Endothelial cell of umbilical vein (primary cell): ENCODE measurements around the gene ZBTB32. TPM values are rescaled to one million over a fixed set of nuclear protein-coding genes. Genes with fewer than 3 reads are reported as not detected.

Source experiments
- BruUV-seq: library from RNA; stranded (reverse); fragments of 400-500 nt; replicated peaks from 2 replicates; lab custom pipeline; 2021; lab: Mats Ljungman, UMichigan
- CTCF ChIA-PET: fragments of 300-600, 350-600 bp; sonication (Branson Sonifier 250); formaldehyde crosslinking; loops from one replicate; lab custom pipeline; 2021; ENCODE audit warnings: antibody characterized with exemption, inconsistent platforms; lab: Charles Lee
- POLR2A ChIA-PET: fragments of 300-600, 350-600 bp; sonication (Branson Sonifier 250); formaldehyde crosslinking; loops from one replicate; lab custom pipeline; 2021; ENCODE audit warnings: antibody characterized with exemption, inconsistent platforms; lab: Charles Lee
- DNase-seq: peaks from one replicate; pipeline ENCODE4 v3.0.0-alpha.2; 2011; ENCODE audit warnings: low read depth, low spot score
- FAIRE-seq: peaks from 2 replicates; lab custom pipeline; 2011; peaks lifted over from hg19 to GRCh38; lab: Jason Lieb, UNC
- H2AFZ ChIP-seq: 2 replicates; pipeline ENCODE4 v1.6.0; 2012; ENCODE audit warnings: low read depth, low read length, control low read depth, inconsistent platforms
- H3K27ac ChIP-seq: 2 replicates; pipeline ENCODE4 v1.5.1; 2011; ENCODE audit warnings: low read depth, mild to moderate bottlenecking, control low read depth, low read length, moderate library complexity; ENCODE audit not compliant: insufficient read depth
- H3K27me3 ChIP-seq, 2 experiments: 2 replicates each; pipeline versions ENCODE4 v1.6.0 to v1.6.1; 2011; ENCODE audit warnings: low read length in 2 of 2, mixed read lengths in 1 of 2; ENCODE audit not compliant: control insufficient read depth in 2 of 2, insufficient read depth in 2 of 2
- H3K36me3 ChIP-seq, 2 experiments: 2 replicates in 1 of 2; 3 replicates in 1 of 2; pipeline ENCODE4 v1.5.1; 2011; ENCODE audit warnings: low read length in 2 of 2, mild to moderate bottlenecking in 1 of 2, moderate library complexity in 1 of 2; ENCODE audit not compliant: control insufficient read depth in 2 of 2, insufficient read depth in 2 of 2; ENCODE audit errors: extremely low read depth in 1 of 2
- H3K4me1 ChIP-seq: 3 replicates; pipeline ENCODE4 v1.5.1; 2011; ENCODE audit warnings: mild to moderate bottlenecking, low read length; ENCODE audit not compliant: control insufficient read depth, insufficient read depth; ENCODE audit errors: extremely low read depth
- H3K4me2 ChIP-seq: 2 replicates; pipeline ENCODE4 v1.6.1; 2011; ENCODE audit warnings: low read length, control low read depth, mixed read lengths; ENCODE audit not compliant: insufficient read depth
- H3K4me3 ChIP-seq, 3 experiments: fragments of 200-600 bp in 1 of 3; sonication (generic), shearing (Covaris generic) in 1 of 3; replicated peaks in 1 of 3; 2 replicates each; pipeline ENCODE4 v1.5.1; 2011 to 2016; ENCODE audit warnings: control low read depth in 3 of 3, low read length in 3 of 3, mild to moderate bottlenecking in 2 of 3, inconsistent platforms in 1 of 3, low read depth in 1 of 3, moderate library complexity in 1 of 3; ENCODE audit not compliant: insufficient read depth in 1 of 3
- H3K79me2 ChIP-seq: 2 replicates; pipeline ENCODE4 v1.6.0; 2012; ENCODE audit warnings: low read length, inconsistent platforms; ENCODE audit not compliant: control insufficient read depth, insufficient read depth
- H3K9ac ChIP-seq: replicated peaks from 2 replicates; pipeline ENCODE3; 2011; ENCODE audit warnings: low read length, control low read depth; ENCODE audit not compliant: insufficient read depth; ENCODE audit errors: extremely low read depth
- H3K9me1 ChIP-seq: replicated peaks from 3 replicates; pipeline ENCODE4 v1.6.0; 2011; ENCODE audit warnings: mild to moderate bottlenecking, low read length; ENCODE audit not compliant: control insufficient read depth, insufficient read depth; ENCODE audit errors: extremely low read depth
- H3K9me3 ChIP-seq: replicated peaks from 2 replicates; pipeline ENCODE4 v1.5.1; 2012; ENCODE audit warnings: low read length, inconsistent platforms; ENCODE audit not compliant: control insufficient read depth, insufficient read depth
- H4K20me1 ChIP-seq: replicated peaks from 2 replicates; pipeline ENCODE3; 2011; ENCODE audit warnings: mild to moderate bottlenecking, low read length; ENCODE audit not compliant: control insufficient read depth, insufficient read depth; ENCODE audit errors: extremely low read depth
- CTCF ChIP-seq, 2 donors: IDR thresholded peaks; 1 replicate in 1 of 2; 2 replicates in 1 of 2; pipeline ENCODE4 v1.5.1; 2011; ENCODE audit warnings: low read length in 2 of 2, mild to moderate bottlenecking in 2 of 2, moderate library complexity in 2 of 2, control low read depth in 1 of 2, inconsistent platforms in 1 of 2, low read depth in 1 of 2; ENCODE audit not compliant: insufficient read depth in 1 of 2; ENCODE audit errors: extremely low read depth in 1 of 2
- EZH2 ChIP-seq: IDR thresholded peaks from 2 replicates; pipeline ENCODE4 v1.6.1; 2012; ENCODE audit warnings: borderline replicate concordance, low read depth, mild to moderate bottlenecking, moderate library complexity, low read length, inconsistent platforms; ENCODE audit not compliant: severe bottlenecking
- FOS ChIP-seq: IDR thresholded peaks from 2 replicates; pipeline ENCODE4 v1.6.1; 2011; ENCODE audit warnings: mild to moderate bottlenecking, low read length, moderate library complexity, borderline replicate concordance; ENCODE audit not compliant: insufficient read depth
- GATA2 ChIP-seq: IDR thresholded peaks from 2 replicates; pipeline ENCODE4 v1.7.0; 2011; ENCODE audit warnings: low read depth, mild to moderate bottlenecking, moderate library complexity, mixed read lengths, low read length; ENCODE audit not compliant: insufficient read length, insufficient read depth
- JUN ChIP-seq: IDR thresholded peaks from 2 replicates; pipeline ENCODE4 v1.6.1; 2011; ENCODE audit warnings: borderline replicate concordance, low read depth; ENCODE audit not compliant: insufficient read length, insufficient read depth
- MAX ChIP-seq: IDR thresholded peaks from 2 replicates; pipeline ENCODE4 v1.6.1; 2011; ENCODE audit not compliant: insufficient read depth, insufficient read length
- MYC ChIP-seq: IDR thresholded peaks from one replicate; pipeline ENCODE4 v1.6.1; 2011; ENCODE audit warnings: mild to moderate bottlenecking, low read depth, low read length
- POLR2A ChIP-seq: IDR thresholded peaks from 2 replicates; pipeline ENCODE4 v1.6.1; 2012; ENCODE audit warnings: low read depth, mild to moderate bottlenecking, control low read depth, low read length
- POLR2AphosphoS5 ChIP-seq: IDR thresholded peaks from 2 replicates; pipeline ENCODE4 v1.6.1; 2012; ENCODE audit warnings: low read depth, mild to moderate bottlenecking, control low read depth, low read length, moderate library complexity; ENCODE audit not compliant: insufficient read depth
- dilution Hi-C: fragments of 300-500 bp; cut with MboI; formaldehyde crosslinking; loops from one replicate; pipeline ENCODE4 v1.15.0; 2019; ENCODE audit warnings: low sequenced_read_pairs; ENCODE audit not compliant: extremely low pct_ligation_motif_present
- intact Hi-C: fragments of 100-400 bp; cut with micrococcal nuclease; formaldehyde crosslinking; loops from one replicate; pipeline ENCODE4 v1.10.0; 2022
- polyA plus RNA-seq, 4 experiments: library from polyadenylated mRNA; depleted of rRNA in 3 of 4; stranded (reverse) in 3 of 4; unstranded in 1 of 4; fragments of >200 nt; gene quantifications; 2 replicates each; pipeline versions ENCODE4 v1.2.1 to v1.2.3, GENCODE V29; 2011 to 2012; ENCODE audit warnings: missing spikeins in 1 of 4
- total RNA-seq: library from RNA; stranded (reverse); gene quantifications from 2 replicates; pipeline ENCODE4 v1.2.3, GENCODE V29; 2021

Gene ZBTB32
- total and polyA plus RNA-seq, 2 donors (not counting 3 experiments of a cell fraction or from before 2014, with no cell fraction given), result not detected

- intact Hi-C loops, result no loop called here
- H3K9me3 ChIP-seq, result no peaks in the 10 kb centered on the region
- H4K20me1 ChIP-seq, result no peaks in the 10 kb centered on the region
- FAIRE-seq (no peak), DNase-seq (no peak)
- H3K9me1 ChIP-seq, result no peaks in the 10 kb centered on the region
- peaks cover 2% of the 10 kb centered on the region for H3K79me2 ChIP-seq
- POLR2A ChIA-PET, result no interaction called here
- H3K36me3 ChIP-seq, result peaks cover 3 to 7% of the 10 kb centered on the region in 2 experiments
- BruUV-seq, result no TSS peak
- H3K4me1 ChIP-seq, result no peaks in the 10 kb centered on the region
- H3K4me3 ChIP-seq, result no peak overlapping the region
- CTCF ChIA-PET, result no interaction called here
- H3K4me2 ChIP-seq, result no peak overlapping the region
- TF ChIP-seq JUN, result no peak
- no peak for TF ChIP-seq CTCF (IDR thresholded peaks at IDR 0.05; ENCODE audit: extremely low read depth in 1 of 2, insufficient read depth in 1 of 2, low read depth in 1 of 2, low read length in 2 of 2)
- TF ChIP-seq FOS, result no peak
- TF ChIP-seq MAX, result no peak
- TF ChIP-seq POLR2AphosphoS5, result no peak
- no peak for TF ChIP-seq GATA2
- no peak for TF ChIP-seq EZH2
- TF ChIP-seq MYC, result no peak
- no peak for TF ChIP-seq POLR2A
- dilution Hi-C loops, result no loop called here
- H3K27me3 ChIP-seq, result no peaks in the 10 kb centered on the region
- H3K9ac ChIP-seq, result no peak overlapping the region
- H2AFZ ChIP-seq, result no peak overlapping the region
- H3K27ac ChIP-seq, result no peak overlapping the region
Observed at GRCh38 chr19:35764432-35765315, 60.3 kb downstream of the ZBTB32 start.

Other genes starting within 250 kb of the ZBTB32 start
- gene KRTDAP, start 214.1 kb upstream of the ZBTB32 start, total RNA-seq, result not detected in 2 replicates
- gene KRTDAP, start 214.1 kb upstream of the ZBTB32 start, polyA plus RNA-seq, result not detected in 2 replicates
- gene DMKN, start 190.9 kb upstream of the ZBTB32 start, total RNA-seq, result not detected in 2 replicates
- gene DMKN, start 190.9 kb upstream of the ZBTB32 start, polyA plus RNA-seq, result not detected in 2 replicates
- not detected in 2 replicates for gene SBSN, start 176.2 kb upstream of the ZBTB32 start, total RNA-seq
- gene SBSN, start 176.2 kb upstream of the ZBTB32 start, polyA plus RNA-seq, result not detected in 2 replicates
- gene GAPDHS, start 171.1 kb upstream of the ZBTB32 start, total RNA-seq, result not detected in 2 replicates
- gene GAPDHS, start 171.1 kb upstream of the ZBTB32 start, polyA plus RNA-seq, result not detected in 2 replicates
- 75.8 and 76.1 TPM in 2 replicates for gene TMEM147, start 158.9 kb upstream of the ZBTB32 start, total RNA-seq
- 214 and 246 TPM in 2 replicates for gene TMEM147, start 158.9 kb upstream of the ZBTB32 start, polyA plus RNA-seq
- gene ATP4A, start 140.9 kb upstream of the ZBTB32 start, total RNA-seq, result not detected in 2 replicates
- gene ATP4A, start 140.9 kb upstream of the ZBTB32 start, polyA plus RNA-seq, result not detected in 2 replicates
- gene PMIS2, start 118.4 kb upstream of the ZBTB32 start, total RNA-seq, result not detected in 2 replicates
- not detected in 2 replicates for gene PMIS2, start 118.4 kb upstream of the ZBTB32 start, polyA plus RNA-seq
- gene HAUS5, start 91.8 kb upstream of the ZBTB32 start, total RNA-seq, result 17.5 and 19.0 TPM in 2 replicates
- 8.9 and 9.2 TPM in 2 replicates for gene HAUS5, start 91.8 kb upstream of the ZBTB32 start, polyA plus RNA-seq
- 97.3 and 99.2 TPM in 2 replicates for gene RBM42, start 75.5 kb upstream of the ZBTB32 start, total RNA-seq
- gene RBM42, start 75.5 kb upstream of the ZBTB32 start, polyA plus RNA-seq, result 78.3 and 81.4 TPM in 2 replicates
- 0.95 and 1.5 TPM in 2 replicates for gene ETV2, start 62.8 kb upstream of the ZBTB32 start, total RNA-seq
- 1.0 and 2.1 TPM in 2 replicates for gene ETV2, start 62.8 kb upstream of the ZBTB32 start, polyA plus RNA-seq
- 300 and 327 TPM in 2 replicates for gene COX6B1, start 56.2 kb upstream of the ZBTB32 start, total RNA-seq
- 692 and 759 TPM in 2 replicates for gene COX6B1, start 56.2 kb upstream of the ZBTB32 start, polyA plus RNA-seq
- not detected in 2 replicates for gene UPK1A, start 38.0 kb upstream of the ZBTB32 start, total RNA-seq
- 0.13 TPM in 1 of 2 replicates, not detected in the other for gene UPK1A, start 38.0 kb upstream of the ZBTB32 start, polyA plus RNA-seq
- gene KMT2B, start 13.4 kb downstream of the ZBTB32 start, total RNA-seq, result 37.2 and 40.0 TPM in 2 replicates
- 28.4 and 30.1 TPM in 2 replicates for gene KMT2B, start 13.4 kb downstream of the ZBTB32 start, polyA plus RNA-seq
- gene IGFLR1, start 37.9 kb downstream of the ZBTB32 start, total RNA-seq, result 2.6 and 3.4 TPM in 2 replicates
- 7.6 and 11.8 TPM in 2 replicates for gene IGFLR1, start 37.9 kb downstream of the ZBTB32 start, polyA plus RNA-seq
- 5.6 and 10.5 TPM in 2 replicates for gene U2AF1L4, start 40.9 kb downstream of the ZBTB32 start, total RNA-seq
- 13.5 and 15.0 TPM in 2 replicates for gene U2AF1L4, start 40.9 kb downstream of the ZBTB32 start, polyA plus RNA-seq
- gene PSENEN, start 41.1 kb downstream of the ZBTB32 start, total RNA-seq, result 65.6 and 70.1 TPM in 2 replicates
- 60.0 and 86.8 TPM in 2 replicates for gene PSENEN, start 41.1 kb downstream of the ZBTB32 start, polyA plus RNA-seq
- 11.3 and 15.5 TPM in 2 replicates for gene LIN37, start 44.0 kb downstream of the ZBTB32 start, total RNA-seq
- 21.4 and 21.9 TPM in 2 replicates for gene LIN37, start 44.0 kb downstream of the ZBTB32 start, polyA plus RNA-seq
- 2.7 and 6.2 TPM in 2 replicates for gene HSPB6, start 52.5 kb downstream of the ZBTB32 start, total RNA-seq
- 2.3 and 3.4 TPM in 2 replicates for gene HSPB6, start 52.5 kb downstream of the ZBTB32 start, polyA plus RNA-seq
- gene PROSER3, start 53.6 kb downstream of the ZBTB32 start, total RNA-seq, result 28.3 and 32.1 TPM in 2 replicates
- gene PROSER3, start 53.6 kb downstream of the ZBTB32 start, polyA plus RNA-seq, result 18.3 and 19.5 TPM in 2 replicates
- 18.4 and 32.8 TPM in 2 replicates for gene ARHGAP33, start 71.0 kb downstream of the ZBTB32 start, total RNA-seq
- 11.0 and 11.7 TPM in 2 replicates for gene ARHGAP33, start 71.0 kb downstream of the ZBTB32 start, polyA plus RNA-seq
- gene PRODH2, start 108.3 kb downstream of the ZBTB32 start, total RNA-seq, result not detected in 2 replicates
- gene PRODH2, start 108.3 kb downstream of the ZBTB32 start, polyA plus RNA-seq, result not detected in 2 replicates
- gene NPHS1, start 147.9 kb downstream of the ZBTB32 start, total RNA-seq, result not detected in 2 replicates
- not detected in 2 replicates for gene NPHS1, start 147.9 kb downstream of the ZBTB32 start, polyA plus RNA-seq
- not detected in 2 replicates for gene KIRREL2, start 152.4 kb downstream of the ZBTB32 start, total RNA-seq
- gene KIRREL2, start 152.4 kb downstream of the ZBTB32 start, polyA plus RNA-seq, result not detected in 2 replicates
- gene APLP1, start 164.0 kb downstream of the ZBTB32 start, total RNA-seq, result 6.2 and 9.0 TPM in 2 replicates
- gene APLP1, start 164.0 kb downstream of the ZBTB32 start, polyA plus RNA-seq, result 13.0 and 15.1 TPM in 2 replicates
- gene NFKBID, start 196.0 kb downstream of the ZBTB32 start, total RNA-seq, result 7.6 and 8.7 TPM in 2 replicates
- gene NFKBID, start 196.0 kb downstream of the ZBTB32 start, polyA plus RNA-seq, result 5.5 and 6.7 TPM in 2 replicates
- not detected in 2 replicates for gene HCST, start 198.0 kb downstream of the ZBTB32 start, total RNA-seq
- gene HCST, start 198.0 kb downstream of the ZBTB32 start, polyA plus RNA-seq, result not detected in 2 replicates
- not detected in 2 replicates for gene TYROBP, start 203.7 kb downstream of the ZBTB32 start, total RNA-seq
- gene TYROBP, start 203.7 kb downstream of the ZBTB32 start, polyA plus RNA-seq, result not detected in 2 replicates
- gene LRFN3, start 231.8 kb downstream of the ZBTB32 start, total RNA-seq, result 15.9 and 17.3 TPM in 2 replicates
- gene LRFN3, start 231.8 kb downstream of the ZBTB32 start, polyA plus RNA-seq, result 4.1 and 5.8 TPM in 2 replicates